ENCODE measurements around the gene HABP2. TPM values are rescaled to one million over a fixed set of nuclear protein-coding genes. Genes with fewer than 3 reads are reported as not detected.

The HABP2 gene
- total RNA-seq, 1 experiment from 2014 or later = 0.59 TPM

GRCh38 chr10:113534423-113534822 lies 18.4 kb upstream of the HABP2 start:
- H3K4me3 Mint-ChIP-seq (ENCODE audit: low read depth, unreplicated experiment) = no peak overlapping the region
- BruUV-seq (replicated peaks) = no TSS peak

GRCh38 chr10:113537672-113538071 lies 15.2 kb upstream of the HABP2 start:
- intact Hi-C loops (cut with micrococcal nuclease; ENCODE audit: unreplicated experiment) = no loop called here
- no peak for TF ChIP-seq CTCF (IDR thresholded peaks at IDR 0.05; ENCODE audit: unreplicated experiment)
- CTCF ChIA-PET = no interaction called here
- no peaks in the 10 kb centered on the region for H3K36me3 Mint-ChIP-seq (ENCODE audit: insufficient read depth, unreplicated experiment)
- H3K9me3 Mint-ChIP-seq (ENCODE audit: low read depth, unreplicated experiment) = no peaks in the 10 kb centered on the region
- H3K27me3 Mint-ChIP-seq (ENCODE audit: unreplicated experiment) = peaks cover 63% of the 10 kb centered on the region
- no TSS peak for BruUV-seq (replicated peaks)
- H3K4me3 Mint-ChIP-seq (ENCODE audit: low read depth, unreplicated experiment) = no peak overlapping the region
- DNase-seq = no peak
- peaks cover 24% of the 10 kb centered on the region for H3K4me1 Mint-ChIP-seq (ENCODE audit: low read depth, unreplicated experiment)
- no peak overlapping the region for H3K27ac Mint-ChIP-seq (ENCODE audit: unreplicated experiment)

More at GRCh38 chr10:113534423-113534822, 18.4 kb upstream of the HABP2 start:
- peaks cover 4% of the 10 kb centered on the region for H3K4me1 Mint-ChIP-seq (ENCODE audit: low read depth, unreplicated experiment)
- peaks cover 60% of the 10 kb centered on the region for H3K27me3 Mint-ChIP-seq (ENCODE audit: unreplicated experiment)
- H3K36me3 Mint-ChIP-seq (ENCODE audit: insufficient read depth, unreplicated experiment) = no peaks in the 10 kb centered on the region
- intact Hi-C loops (cut with micrococcal nuclease; ENCODE audit: unreplicated experiment) = no loop called here
- DNase-seq = no peak
- no peak for TF ChIP-seq CTCF (IDR thresholded peaks at IDR 0.05; ENCODE audit: unreplicated experiment)
- CTCF ChIA-PET = interaction anchor here (0.7 to 0.8 kb wide), 2 partner anchors 27 to 196 kb away, joined by 4 to 5 read pairs; no protein-coding TSS in a partner anchor
- H3K27ac Mint-ChIP-seq (ENCODE audit: unreplicated experiment) = no peak overlapping the region
- H3K9me3 Mint-ChIP-seq (ENCODE audit: low read depth, unreplicated experiment) = no peaks in the 10 kb centered on the region

GRCh38 chr10:113538151-113538550 lies 14.7 kb upstream of the HABP2 start:
- no peak for DNase-seq

GRCh38 chr10:113539789-113540188 lies 13.1 kb upstream of the HABP2 start:
- TF ChIP-seq CTCF (IDR thresholded peaks at IDR 0.05; ENCODE audit: unreplicated experiment) = no peak
- CTCF ChIA-PET = interaction anchor here (1.5 kb wide), 1 partner anchor 24 kb away, joined by 4 read pairs; no protein-coding TSS in a partner anchor
- H3K4me1 Mint-ChIP-seq (ENCODE audit: low read depth, unreplicated experiment) = peaks cover 24% of the 10 kb centered on the region
- intact Hi-C loops (cut with micrococcal nuclease; ENCODE audit: unreplicated experiment) = no loop called here
- H3K27me3 Mint-ChIP-seq (ENCODE audit: unreplicated experiment) = peaks cover 58% of the 10 kb centered on the region
- no peak overlapping the region for H3K27ac Mint-ChIP-seq (ENCODE audit: unreplicated experiment)
- DNase-seq = no peak
- H3K9me3 Mint-ChIP-seq (ENCODE audit: low read depth, unreplicated experiment) = no peaks in the 10 kb centered on the region
- no peak overlapping the region for H3K4me3 Mint-ChIP-seq (ENCODE audit: low read depth, unreplicated experiment)
- no peaks in the 10 kb centered on the region for H3K36me3 Mint-ChIP-seq (ENCODE audit: insufficient read depth, unreplicated experiment)
- BruUV-seq (replicated peaks) = no TSS peak

More at GRCh38 chr10:113538151-113538550, 14.7 kb upstream of the HABP2 start:
- Mint-ChIP-seq H3K36me3 (ENCODE audit: insufficient read depth, unreplicated experiment) (no peaks in the 10 kb centered on the region), H3K4me3 (ENCODE audit: low read depth, unreplicated experiment) (no peak overlapping the region), H3K27me3 (ENCODE audit: unreplicated experiment) (peaks cover 58% of the 10 kb centered on the region), H3K9me3 (ENCODE audit: low read depth, unreplicated experiment) (no peaks in the 10 kb centered on the region), H3K4me1 (ENCODE audit: low read depth, unreplicated experiment) (peaks cover 24% of the 10 kb centered on the region), H3K27ac (ENCODE audit: unreplicated experiment) (no peak overlapping the region)
- no TSS peak for BruUV-seq (replicated peaks)
- TF ChIP-seq CTCF (IDR thresholded peaks at IDR 0.05; ENCODE audit: unreplicated experiment) = no peak
- intact Hi-C loops (cut with micrococcal nuclease; ENCODE audit: unreplicated experiment) = no loop called here
- CTCF ChIA-PET = no interaction called here

Data from Calu3 (cell line).